K562 (cell line): Measurements from ENCODE around the gene CD44. TPM values are rescaled to one million over a fixed set of nuclear protein-coding genes. Genes with fewer than 3 reads are reported as not detected.

Source experiments
- ATAC-seq: fragments of 200-7000 bp; cut with Tn5 transposase; 3 replicates; pipeline ENCODE4 v1.9.1; 2020; ENCODE audit warnings: moderate library complexity
- BruUV-seq: library from RNA; stranded (reverse); fragments of 400-500 nt; replicated peaks from 2 replicates; lab custom pipeline; 2021; lab: Mats Ljungman, UMichigan
- CTCF ChIA-PET: fragments of 300-600 bp; formaldehyde crosslinking; extraction: SDS; loops from one replicate; lab custom pipeline; 2021; ENCODE audit warnings: low intra/inter-chr PET ratio; lab: Yijun Ruan, JAX
- POLR2A ChIA-PET: fragments of 300-600, 350-650 bp; sonication (Branson Sonifier 250); formaldehyde crosslinking; extraction: SDS; loops from one replicate; lab custom pipeline; 2021; ENCODE audit warnings: antibody characterized with exemption, inconsistent platforms; lab: Yijun Ruan, JAX
- DNase-seq, 4 experiments: peaks; one replicate each; pipeline versions ENCODE4 v3.0.0 to v3.0.0-alpha.2; 2011 to 2018; ENCODE audit warnings: low spot score in 3 of 4, mixed read lengths in 3 of 4; ENCODE audit errors: extremely low read depth in 1 of 4
- FAIRE-seq: peaks from 2 replicates; lab custom pipeline; 2011; peaks lifted over from hg19 to GRCh38; lab: Jason Lieb, UNC
- H2AFZ ChIP-seq: 2 replicates; pipeline ENCODE4 v1.6.0; 2011; ENCODE audit warnings: low read depth, low read length, control low read depth, inconsistent platforms
- H3K27ac ChIP-seq: fragments of 200-600 bp; 3 replicates; pipeline ENCODE4 v1.8.0; 2011; ENCODE audit warnings: low read depth, mild to moderate bottlenecking, control low read depth, inconsistent platforms, low read length, moderate library complexity, mixed read lengths; ENCODE audit errors: extremely low read depth
- H3K27me3 ChIP-seq, 2 experiments: fragments of 300-600 bp in 1 of 2; 2 replicates in 1 of 2; 3 replicates in 1 of 2; pipeline versions ENCODE4 v1.6.0 to v1.8.0; 2011; ENCODE audit warnings: inconsistent platforms in 2 of 2, low read length in 2 of 2, mild to moderate bottlenecking in 1 of 2, mixed read lengths in 1 of 2, moderate library complexity in 1 of 2; ENCODE audit not compliant: control insufficient read depth in 2 of 2, insufficient read depth in 2 of 2
- H3K36me3 ChIP-seq: fragments of 300-600 bp; 3 replicates; pipeline ENCODE4 v1.8.0; 2011; ENCODE audit warnings: mild to moderate bottlenecking, low read length, inconsistent platforms; ENCODE audit not compliant: control insufficient read depth, insufficient read depth
- H3K4me1 ChIP-seq, 2 experiments: fragments of 200-600 bp in 1 of 2; replicated peaks in 1 of 2; 2 replicates in 1 of 2; 3 replicates in 1 of 2; pipeline versions ENCODE4 v1.5.1 to v1.8.0; 2011; ENCODE audit warnings: inconsistent platforms in 2 of 2, low read length in 2 of 2, mild to moderate bottlenecking in 1 of 2, mixed read lengths in 1 of 2, moderate library complexity in 1 of 2; ENCODE audit not compliant: control insufficient read depth in 2 of 2, insufficient read depth in 2 of 2
- H3K4me2 ChIP-seq: 2 replicates; pipeline ENCODE4 v1.6.1; 2011; ENCODE audit warnings: low read length, control low read depth, inconsistent platforms, mixed read lengths; ENCODE audit not compliant: insufficient read depth
- H3K4me3 ChIP-seq: fragments of 200-600 bp; sonication (generic), shearing (Covaris generic); 2 replicates; pipeline ENCODE4 v1.5.1; 2016; ENCODE audit warnings: control low read depth, inconsistent platforms
- H3K79me2 ChIP-seq: fragments of 200-600 bp; 3 replicates; pipeline ENCODE4 v1.8.0; 2011; ENCODE audit warnings: low read length, inconsistent platforms; ENCODE audit not compliant: control insufficient read depth, insufficient read depth
- H3K9ac ChIP-seq, 2 experiments: 2 replicates each; pipeline versions ENCODE4 v1.6.0 to v1.6.1; 2011; ENCODE audit warnings: low read depth in 2 of 2, low read length in 2 of 2, control low read depth in 1 of 2, inconsistent platforms in 1 of 2, mild to moderate bottlenecking in 1 of 2, mixed read lengths in 1 of 2; ENCODE audit not compliant: insufficient read depth in 1 of 2
- H3K9me1 ChIP-seq: one replicate; pipeline ENCODE4 v1.6.0; 2011; ENCODE audit warnings: inconsistent platforms, mild to moderate bottlenecking, low read length, moderate library complexity; ENCODE audit not compliant: control insufficient read depth, insufficient read depth
- H3K9me3 ChIP-seq: replicated peaks from 2 replicates; pipeline ENCODE4 v1.5.1; 2011; ENCODE audit warnings: low read depth, low read length, inconsistent platforms; ENCODE audit not compliant: control insufficient read depth, insufficient read depth
- H4K20me1 ChIP-seq: replicated peaks from 2 replicates; pipeline ENCODE4 v1.6.1; 2011; ENCODE audit warnings: low read length, inconsistent platforms, mixed read lengths; ENCODE audit not compliant: control insufficient read depth, insufficient read depth
- CEBPG ChIP-seq, 3 experiments: fragments of 200-800 bp in 1 of 3; sonication (Bioruptor generic) in 1 of 3; sonication (generic) in 1 of 3; formaldehyde crosslinking in 1 of 3; IDR thresholded peaks in 2 of 3; conservative IDR thresholded peaks in 1 of 3; 2 replicates each; pipeline versions ENCODE4 v1.6.1 to v1.8.0; 2016 to 2022; ENCODE audit warnings: missing compliant biosample characterization in 2 of 3, missing genetic modification characterization in 2 of 3, mild to moderate bottlenecking in 1 of 3, missing genetic modification reagents in 1 of 3
- EHMT2 ChIP-seq: fragments of 450-650 bp; IDR thresholded peaks from 2 replicates; pipeline ENCODE4 v1.6.1; 2018; ENCODE audit warnings: antibody characterized with exemption
- FOS ChIP-seq: IDR thresholded peaks from 3 replicates; pipeline ENCODE4 v1.6.1; 2011; ENCODE audit not compliant: insufficient read length; ENCODE audit errors: extremely low read depth
- FOXJ2 ChIP-seq: fragments of 200-800 bp; sonication (Bioruptor generic); IDR thresholded peaks from 2 replicates; pipeline ENCODE4 v1.6.1; 2016; ENCODE audit warnings: missing genetic modification characterization, missing compliant biosample characterization
- JUNB ChIP-seq: fragments of 450-650 bp; formaldehyde crosslinking; conservative IDR thresholded peaks from 2 replicates; pipeline ENCODE4 v1.4.0; 2020; ENCODE audit warnings: mild to moderate bottlenecking
- MIER1 ChIP-seq: fragments of 450-650 bp; IDR thresholded peaks from 2 replicates; pipeline ENCODE4 v1.6.1; 2016; ENCODE audit warnings: antibody characterized with exemption, mild to moderate bottlenecking, low read depth
- NEUROD1 ChIP-seq: fragments of 150-350 bp; IDR thresholded peaks from 2 replicates; pipeline ENCODE4 v1.6.1; 2014; ENCODE audit warnings: borderline replicate concordance, low read length, low read depth; ENCODE audit not compliant: partially characterized antibody
- PRPF4 ChIP-seq: fragments of 200-400 bp; formaldehyde crosslinking; IDR thresholded peaks from one replicate; pipeline ENCODE4 v1.6.1; 2017; ENCODE audit warnings: low read length, low read depth, mild to moderate bottlenecking; ENCODE audit not compliant: insufficient read depth, poor library complexity, severe bottlenecking
- PTRF ChIP-seq: fragments of 450-650 bp; IDR thresholded peaks from 2 replicates; pipeline ENCODE4 v1.6.1; 2016; ENCODE audit warnings: mild to moderate bottlenecking, missing genetic modification characterization, missing compliant biosample characterization
- RAD51 ChIP-seq: fragments of 450-650 bp; IDR thresholded peaks from 2 replicates; pipeline ENCODE4 v1.7.1; 2016; ENCODE audit warnings: low read depth, mild to moderate bottlenecking, borderline replicate concordance
- SIN3A ChIP-seq, 2 experiments: fragments of 150-350 bp in 1 of 2; IDR thresholded peaks; 2 replicates each; pipeline ENCODE4 v1.6.1; 2011 to 2016; ENCODE audit warnings: borderline replicate concordance in 2 of 2, low read depth in 2 of 2, low read length in 2 of 2, mild to moderate bottlenecking in 2 of 2, moderate library complexity in 2 of 2; ENCODE audit not compliant: control insufficient read depth in 1 of 2
- SUPT5H ChIP-seq: fragments of 450-650 bp; IDR thresholded peaks from 2 replicates; pipeline ENCODE4 v1.6.1; 2016
- ZFX ChIP-seq: sonication (generic); formaldehyde crosslinking; IDR thresholded peaks from 2 replicates; pipeline ENCODE4 v1.8.0; 2022; ENCODE audit warnings: mild to moderate bottlenecking, missing genetic modification reagents, moderate library complexity
- ZNF12 ChIP-seq: sonication (generic); formaldehyde crosslinking; IDR thresholded peaks from 2 replicates; pipeline ENCODE4 v1.4.0; 2020; ENCODE audit warnings: mild to moderate bottlenecking, missing genetic modification reagents
- WGBS: fragments of 100-300 bp; shearing (Covaris generic); methylation state at CpG from one replicate; pipeline ENCODE4 v1.1.6; 2016; ENCODE audit warnings: low coverage, mixed read lengths; ENCODE audit not compliant: insufficient coverage; ENCODE audit errors: missing lambda C conversion rate; 5-methylcytosine and 5-hydroxymethylcytosine counted together
- in situ Hi-C: fragments of 300-500 bp; cut with MboI; formaldehyde crosslinking; loops from 4 replicates; pipeline ENCODE4 v1.15.0; 2018; ENCODE audit warnings: inconsistent platforms, mixed read lengths
- intact Hi-C: fragments of 100-400 bp; cut with micrococcal nuclease; formaldehyde crosslinking; loops from 2 replicates; pipeline ENCODE4 v1.14.2; 2022
- polyA plus RNA-seq, 8 experiments: library from polyadenylated mRNA; depleted of rRNA in 4 of 8; stranded (reverse) in 5 of 8; unstranded in 3 of 8; fragments of >200 nt; fragmentation: Nextera tagmentation in 2 of 8; fragmentation: Illumina TruSeq in 1 of 8; extraction: Ambion mirVana in 2 of 8; extraction: Trizol in 1 of 8; gene quantifications; 2 replicates each; pipeline versions ENCODE4 v1.2.1 to v1.2.3, GENCODE V29; 2011 to 2014; ENCODE audit warnings: inconsistent platforms in 1 of 8, missing spikeins in 1 of 8
- total RNA-seq, 7 experiments: library from RNA; depleted of rRNA in 6 of 7; stranded (reverse); fragments of >200 nt in 6 of 7; fragmentation: Illumina TruSeq in 2 of 7; extraction: Trizol in 2 of 7; gene quantifications; 2 replicates each; pipeline versions ENCODE4 v1.2.1 to v1.2.3, GENCODE V29; 2011 to 2021; ENCODE audit warnings: low replicate concordance in 1 of 7
- TF ChIP-seq, protein P1 (sequence below): fragments of 250-450 bp; sonication (Bioruptor Pico); IDR thresholded peaks from 2 replicates; pipeline ENCODE4 v1.8.0; 2022; ENCODE audit warnings: moderate library complexity, mild to moderate bottlenecking, inconsistent platforms
- TF ChIP-seq, protein P2 (sequence below): fragments of 450-650 bp; formaldehyde crosslinking; IDR thresholded peaks from 2 replicates; pipeline ENCODE4 v1.4.0; 2022; ENCODE audit warnings: missing genetic modification characterization
- TF ChIP-seq, protein P3 (sequence below): fragments of 250-450 bp; sonication (Bioruptor Pico); IDR thresholded peaks from 2 replicates; pipeline ENCODE4 v1.8.0; 2022; ENCODE audit warnings: moderate library complexity, mild to moderate bottlenecking, inconsistent platforms
- TF ChIP-seq, protein P4 (sequence below): sonication (generic); formaldehyde crosslinking; IDR thresholded peaks from 2 replicates; pipeline ENCODE4 v1.8.1; 2023; ENCODE audit warnings: mild to moderate bottlenecking, missing genetic modification reagents, moderate library complexity

Gene CD44
- total and polyA plus RNA-seq, 9 of the 15 experiments (the other 6 are each of a cell fraction or from before 2014, with no cell fraction given), result 1.2 to 13.9 (median 3.0) TPM

DNA sequence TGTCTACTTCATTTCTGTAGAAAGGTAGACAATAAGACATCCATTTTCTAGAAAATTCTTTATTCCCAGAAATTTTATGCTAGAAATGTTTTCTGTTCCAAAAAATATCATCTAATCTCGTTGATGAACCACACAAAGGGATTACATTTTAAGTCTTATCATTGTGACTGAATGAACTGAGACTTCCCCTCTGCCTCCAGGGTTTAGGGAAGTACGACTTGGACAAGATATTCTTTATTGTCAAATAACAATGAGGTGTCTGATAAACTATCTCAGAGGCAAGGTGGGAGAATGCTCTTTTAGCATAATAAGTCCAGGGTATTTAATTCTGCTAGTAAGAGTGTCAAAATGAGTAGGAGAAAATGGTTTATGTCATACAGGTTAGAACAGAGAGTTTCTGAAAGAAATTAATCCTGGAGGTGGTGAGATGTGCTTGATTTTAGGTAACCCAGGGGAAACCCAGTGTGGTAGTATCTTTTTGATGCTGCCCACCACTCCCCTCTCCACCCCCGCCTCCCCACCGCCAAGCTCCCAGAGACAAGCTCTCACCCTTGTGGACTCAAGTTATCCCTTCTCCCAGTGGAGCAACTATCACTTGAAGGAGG lies 100.6 kb downstream of the CD44 start:
- Histone ChIP-seq H3K27ac (no peak overlapping the region), H3K4me2 (no peak overlapping the region), H3K9ac (no peak overlapping the region), H3K9me1 (no peaks in the 10 kb centered on the region), H2AFZ (no peak overlapping the region), H4K20me1 (no peaks in the 10 kb centered on the region), H3K4me1 (no peaks in the 10 kb centered on the region; a peak in 1 of 5 replicates), H3K36me3 (no peaks in the 10 kb centered on the region), H3K9me3 (no peaks in the 10 kb centered on the region), H3K79me2 (no peaks in the 10 kb centered on the region), H3K4me3 (no peak overlapping the region), H3K27me3 (peaks cover 0 to 3% of the 10 kb centered on the region in 2 experiments; a peak in 3 of 5 replicates)
- DNase-seq (no peak), ATAC-seq (no peak), FAIRE-seq (no peak)
- no TSS peak for BruUV-seq
- ChIA-PET CTCF (no interaction called here), POLR2A (no interaction called here)
- 0% methylated on average over 3 of the region's 4 CpGs for WGBS
- intact Hi-C loops, result no loop called here
- in situ Hi-C loops, result loop anchor here (5.0 to 25.0 kb wide), 2 partner anchors 242 to 302 kb away; no protein-coding TSS in a partner anchor
- TF ChIP-seq RAD51 (no peak), FOS (no peak), EHMT2 (no peak), MIER1 (no peak), FOXJ2 (tag) (no peak), ZFX (CRISPR knock-in tag) (no peak), PTRF (no peak), SUPT5H (no peak), PRPF4 (no peak), SIN3A (IDR thresholded peaks at IDR 0.05; ENCODE audit: borderline replicate concordance in 2 of 2, control insufficient read depth in 1 of 2, low read depth in 2 of 2, low read length in 2 of 2) (no peak), JUNB (CRISPR knock-in tag) (no peak), CEBPG (CRISPR knock-in tag; IDR thresholded peaks at IDR 0.05) (no peak), CEBPG (tag; conservative IDR thresholded peaks at IDR 0.05 in 1 of 2, IDR thresholded peaks at IDR 0.05 in 1 of 2) (no peak), ZNF12 (CRISPR knock-in tag) (no peak), NEUROD1 (no peak)
- TF ChIP-seq, protein P1, sequence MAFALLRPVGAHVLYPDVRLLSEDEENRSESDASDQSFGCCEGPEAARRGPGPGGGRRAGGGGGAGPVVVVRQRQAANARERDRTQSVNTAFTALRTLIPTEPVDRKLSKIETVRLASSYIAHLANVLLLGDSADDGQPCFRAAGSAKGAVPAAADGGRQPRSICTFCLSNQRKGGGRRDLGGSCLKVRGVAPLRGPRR (CRISPR knock-in tag), result no peak
- TF ChIP-seq, protein P2, sequence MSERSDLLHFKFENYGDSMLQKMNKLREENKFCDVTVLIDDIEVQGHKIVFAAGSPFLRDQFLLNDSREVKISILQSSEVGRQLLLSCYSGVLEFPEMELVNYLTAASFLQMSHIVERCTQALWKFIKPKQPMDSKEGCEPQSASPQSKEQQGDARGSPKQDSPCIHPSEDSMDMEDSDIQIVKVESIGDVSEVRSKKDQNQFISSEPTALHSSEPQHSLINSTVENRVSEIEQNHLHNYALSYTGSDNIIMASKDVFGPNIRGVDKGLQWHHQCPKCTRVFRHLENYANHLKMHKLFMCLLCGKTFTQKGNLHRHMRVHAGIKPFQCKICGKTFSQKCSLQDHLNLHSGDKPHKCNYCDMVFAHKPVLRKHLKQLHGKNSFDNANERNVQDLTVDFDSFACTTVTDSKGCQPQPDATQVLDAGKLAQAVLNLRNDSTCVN (CRISPR knock-in tag), result no peak
- TF ChIP-seq, protein P3, sequence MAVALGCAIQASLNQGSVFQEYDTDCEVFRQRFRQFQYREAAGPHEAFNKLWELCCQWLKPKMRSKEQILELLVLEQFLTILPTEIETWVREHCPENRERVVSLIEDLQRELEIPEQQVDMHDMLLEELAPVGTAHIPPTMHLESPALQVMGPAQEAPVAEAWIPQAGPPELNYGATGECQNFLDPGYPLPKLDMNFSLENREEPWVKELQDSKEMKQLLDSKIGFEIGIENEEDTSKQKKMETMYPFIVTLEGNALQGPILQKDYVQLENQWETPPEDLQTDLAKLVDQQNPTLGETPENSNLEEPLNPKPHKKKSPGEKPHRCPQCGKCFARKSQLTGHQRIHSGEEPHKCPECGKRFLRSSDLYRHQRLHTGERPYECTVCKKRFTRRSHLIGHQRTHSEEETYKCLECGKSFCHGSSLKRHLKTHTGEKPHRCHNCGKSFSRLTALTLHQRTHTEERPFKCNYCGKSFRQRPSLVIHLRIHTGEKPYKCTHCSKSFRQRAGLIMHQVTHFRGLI (CRISPR knock-in tag), result no peak
- TF ChIP-seq, protein P4, sequence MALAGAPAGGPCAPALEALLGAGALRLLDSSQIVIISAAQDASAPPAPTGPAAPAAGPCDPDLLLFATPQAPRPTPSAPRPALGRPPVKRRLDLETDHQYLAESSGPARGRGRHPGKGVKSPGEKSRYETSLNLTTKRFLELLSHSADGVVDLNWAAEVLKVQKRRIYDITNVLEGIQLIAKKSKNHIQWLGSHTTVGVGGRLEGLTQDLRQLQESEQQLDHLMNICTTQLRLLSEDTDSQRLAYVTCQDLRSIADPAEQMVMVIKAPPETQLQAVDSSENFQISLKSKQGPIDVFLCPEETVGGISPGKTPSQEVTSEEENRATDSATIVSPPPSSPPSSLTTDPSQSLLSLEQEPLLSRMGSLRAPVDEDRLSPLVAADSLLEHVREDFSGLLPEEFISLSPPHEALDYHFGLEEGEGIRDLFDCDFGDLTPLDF (CRISPR knock-in tag), result no peak
